Measurements from ENCODE around the gene TBC1D4.

GRCh38 chr13:75399168-75399878 is 82.6 kb downstream of the TBC1D4 start:
- TF ChIP-seq POLR2A (IDR thresholded peaks at IDR 0.05; ENCODE audit: low read length) (no peak), GATA1 (IDR thresholded peaks at IDR 0.05; ENCODE audit: low read depth, low read length) (no peak)

All from erythroblast (primary cell).